ENCODE data around the gene SDHAF4. TPM values are rescaled to one million over a fixed set of nuclear protein-coding genes. Genes with fewer than 3 reads are reported as not detected.

The SDHAF4 gene
- 5.0 and 8.4 TPM in 2 replicates for total RNA-seq (2014; rRNA removed; shearing (Covaris generic))

DNA sequence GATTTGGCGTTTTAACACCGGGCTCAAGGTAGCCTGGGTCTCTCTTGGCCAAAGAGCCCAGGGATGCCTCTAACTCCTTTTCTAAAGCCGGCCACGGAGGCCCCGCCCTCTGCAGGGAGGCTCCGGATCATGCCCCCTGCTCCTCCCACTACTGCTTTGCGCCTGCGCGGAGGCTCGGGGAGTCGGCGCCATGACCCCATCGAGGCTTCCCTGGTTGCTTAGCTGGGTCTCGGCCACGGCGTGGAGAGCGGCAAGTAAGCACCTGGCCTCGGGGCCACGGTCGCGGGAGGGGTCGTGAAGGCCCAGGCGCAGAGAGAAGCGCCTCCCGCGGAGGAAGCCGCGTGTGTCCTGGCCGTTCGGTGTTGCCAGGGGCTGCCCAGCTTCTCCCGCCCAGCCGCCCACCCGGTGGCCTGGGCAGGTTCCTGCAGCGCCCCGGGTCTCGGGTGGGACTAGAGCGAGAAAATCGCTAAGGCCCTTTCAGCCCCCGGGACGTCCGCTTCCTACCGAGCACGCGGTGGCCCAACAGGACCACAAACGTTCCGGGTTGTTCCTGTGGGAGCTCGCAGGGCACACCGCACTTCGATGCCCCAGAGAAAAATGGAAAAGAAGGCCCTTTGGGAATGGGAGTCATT lies at the start of gene SDHAF4:
Gene SDHAF4 (plus strand): TSS at position 180 of the 632 bp plus-strand sequence. CDS start 11 bp downstream, at position 191.

Other genes with a start within 250 kb of the SDHAF4 start
- 6.0 and 10.3 TPM in 2 replicates for gene FAM135A, start 153.4 kb upstream of the SDHAF4 start, total RNA-seq (2014; rRNA removed; shearing (Covaris generic))
- 7.7 and 9.6 TPM in 2 replicates for gene SMAP1, start 101.0 kb downstream of the SDHAF4 start, total RNA-seq (2014; rRNA removed; shearing (Covaris generic))